ENCODE measurements around the gene LACRT.

DNA sequence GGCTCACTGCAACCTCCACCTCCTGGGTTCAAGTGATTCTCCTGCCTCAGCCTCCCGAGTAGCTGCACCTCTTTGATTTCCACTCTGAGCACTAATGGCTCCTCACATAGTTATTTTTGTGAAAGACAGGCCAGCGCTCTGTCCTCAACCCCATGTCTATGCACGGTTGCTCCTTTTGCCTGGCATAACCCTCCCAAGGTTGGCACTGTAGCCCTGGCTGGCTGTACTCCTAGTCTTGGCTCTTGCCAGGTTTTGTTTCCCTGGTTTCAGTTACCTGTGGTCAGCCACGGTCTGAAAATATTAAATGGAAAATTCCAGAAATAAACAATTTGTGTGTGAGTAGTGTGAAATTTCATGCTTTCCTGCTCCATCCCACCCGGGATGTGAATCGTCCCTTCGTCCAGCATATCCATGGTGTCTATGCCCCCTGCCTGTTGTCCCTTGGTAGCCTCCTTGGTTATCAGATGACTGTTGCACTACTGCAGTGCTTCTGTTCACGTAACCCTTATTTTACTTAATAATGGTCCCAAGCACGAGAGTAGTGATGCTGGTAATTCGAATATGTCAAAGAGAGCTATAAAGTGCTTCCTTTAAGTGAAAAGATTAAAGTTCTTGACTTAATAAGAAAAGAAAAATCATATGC, 25.7 kb upstream of the LACRT start:
- TF ChIP-seq, protein P1, sequence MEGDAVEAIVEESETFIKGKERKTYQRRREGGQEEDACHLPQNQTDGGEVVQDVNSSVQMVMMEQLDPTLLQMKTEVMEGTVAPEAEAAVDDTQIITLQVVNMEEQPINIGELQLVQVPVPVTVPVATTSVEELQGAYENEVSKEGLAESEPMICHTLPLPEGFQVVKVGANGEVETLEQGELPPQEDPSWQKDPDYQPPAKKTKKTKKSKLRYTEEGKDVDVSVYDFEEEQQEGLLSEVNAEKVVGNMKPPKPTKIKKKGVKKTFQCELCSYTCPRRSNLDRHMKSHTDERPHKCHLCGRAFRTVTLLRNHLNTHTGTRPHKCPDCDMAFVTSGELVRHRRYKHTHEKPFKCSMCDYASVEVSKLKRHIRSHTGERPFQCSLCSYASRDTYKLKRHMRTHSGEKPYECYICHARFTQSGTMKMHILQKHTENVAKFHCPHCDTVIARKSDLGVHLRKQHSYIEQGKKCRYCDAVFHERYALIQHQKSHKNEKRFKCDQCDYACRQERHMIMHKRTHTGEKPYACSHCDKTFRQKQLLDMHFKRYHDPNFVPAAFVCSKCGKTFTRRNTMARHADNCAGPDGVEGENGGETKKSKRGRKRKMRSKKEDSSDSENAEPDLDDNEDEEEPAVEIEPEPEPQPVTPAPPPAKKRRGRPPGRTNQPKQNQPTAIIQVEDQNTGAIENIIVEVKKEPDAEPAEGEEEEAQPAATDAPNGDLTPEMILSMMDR (IDR thresholded peaks at IDR 0.05; ENCODE audit: extremely low read depth in 1 of 2, insufficient read depth in 1 of 2, low read depth in 1 of 2, low read length in 2 of 2): no peak
- TF ChIP-seq POLR2A (IDR thresholded peaks at IDR 0.05; ENCODE audit: low read depth, low read length) (no peak), MYC (IDR thresholded peaks at IDR 0.05; ENCODE audit: low read depth, low read length) (no peak), POLR2AphosphoS5 (IDR thresholded peaks at IDR 0.05; ENCODE audit: insufficient read depth, low read depth, low read length) (no peak), EZH2 (IDR thresholded peaks at IDR 0.05; ENCODE audit: borderline replicate concordance, low read depth, low read length, severe bottlenecking) (no peak), FOS (IDR thresholded peaks at IDR 0.05; ENCODE audit: borderline replicate concordance, insufficient read depth, low read length) (no peak), GATA2 (IDR thresholded peaks at IDR 0.05; ENCODE audit: insufficient read depth, insufficient read length, low read depth, low read length) (no peak)
- TF ChIP-seq, protein P2, sequence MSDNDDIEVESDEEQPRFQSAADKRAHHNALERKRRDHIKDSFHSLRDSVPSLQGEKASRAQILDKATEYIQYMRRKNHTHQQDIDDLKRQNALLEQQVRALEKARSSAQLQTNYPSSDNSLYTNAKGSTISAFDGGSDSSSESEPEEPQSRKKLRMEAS (IDR thresholded peaks at IDR 0.05; ENCODE audit: insufficient read depth, insufficient read length): no peak

All from endothelial cell of umbilical vein (primary cell).